GM21390 (cell line): ENCODE data around the gene ZNF200.

ENCODE experiments used
- ATAC-seq: cut with Tn5 transposase; IDR thresholded peaks from one replicate; pipeline ENCODE4 v1.9.1; 2021; ENCODE audit not compliant: unreplicated experiment

Gene ZNF200

GRCh38 chr16:3179651-3180050 lies 55.3 kb downstream of the ZNF200 start:
- ATAC-seq = no peak

- no peak for ATAC-seq
Observed at GRCh38 chr16:3175157-3176093, 59.5 kb downstream of the ZNF200 start.

- no peak for ATAC-seq
Observed at GRCh38 chr16:3174618-3175148, 60.3 kb downstream of the ZNF200 start.

GRCh38 chr16:3173892-3174617 lies 60.9 kb downstream of the ZNF200 start:
- ATAC-seq = no peak
